Stimulated activated CD4-positive, alpha-beta T cell treated with anti-CD3 and anti-CD28 coated beads, TNF-alpha, amount 100 ng/mL, for 24 hours (primary cell): ENCODE results near the gene UCN3.
"Not testable (repeated sequence)": the region's sequence is repeated elsewhere in the genome, so short reads cannot be mapped to it uniquely, and the experiment has no call there.

Experiments used
- DNase-seq, 3 experiments: peaks; one replicate each; pipeline ENCODE4 v3.0.0-alpha.2; 2020; ENCODE audit warnings: low read depth in 3 of 3

UCN3 gene

GRCh38 chr10:5369362-5370158 is 4.8 kb downstream of the UCN3 start:
- no peak for DNase-seq

GRCh38 chr10:5370493-5371352 is 6.0 kb downstream of the UCN3 start:
- no peak for DNase-seq

- no peak for DNase-seq
These were observed 8.5 kb downstream of the UCN3 start for GRCh38 chr10:5373307-5373706.

GRCh38 chr10:5373891-5374611 is 9.3 kb downstream of the UCN3 start:
- DNase-seq = no peak

- DNase-seq = no peak
These were observed 11.7 kb downstream of the UCN3 start for GRCh38 chr10:5376450-5376849.

- not testable (repeated sequence) for DNase-seq
These were observed 14.4 kb downstream of the UCN3 start for GRCh38 chr10:5379202-5379601.

- not testable (repeated sequence) for DNase-seq
These were observed 15.6 kb downstream of the UCN3 start for GRCh38 chr10:5380395-5380794.

GRCh38 chr10:5381187-5381586 is 16.4 kb downstream of the UCN3 start:
- no peak for DNase-seq

GRCh38 chr10:5385224-5385623 is 20.5 kb downstream of the UCN3 start:
- DNase-seq = no peak

GRCh38 chr10:5387169-5387568 is 22.4 kb downstream of the UCN3 start:
- DNase-seq = no peak

- DNase-seq = no peak
These were observed 25.9 kb downstream of the UCN3 start for GRCh38 chr10:5390607-5391205.

- DNase-seq = no peak
These were observed 27.0 kb downstream of the UCN3 start for GRCh38 chr10:5391790-5392189.

GRCh38 chr10:5393529-5393928 is 28.8 kb downstream of the UCN3 start:
- DNase-seq = no peak

GRCh38 chr10:5395168-5395567 is 30.4 kb downstream of the UCN3 start:
- no peak for DNase-seq

GRCh38 chr10:5396556-5397300 is 32.0 kb downstream of the UCN3 start:
- no peak for DNase-seq

GRCh38 chr10:5399332-5399731 is 34.6 kb downstream of the UCN3 start:
- no peak for DNase-seq

GRCh38 chr10:5400468-5401240 is 35.9 kb downstream of the UCN3 start:
- DNase-seq = no peak

GRCh38 chr10:5402798-5403197 is 38.0 kb downstream of the UCN3 start:
- no peak for DNase-seq

- no peak for DNase-seq
These were observed 39.7 kb downstream of the UCN3 start, which contains the start of gene TUBAL3 for GRCh38 chr10:5404208-5405041. Gene TUBAL3, minus strand, starts transcription at chr10:5404828. Its CDS starts 36 bp downstream, at chr10:5404792.
